GM12878 (cell line): ENCODE measurements around the gene TMED1. TPM values are rescaled to one million over a fixed set of nuclear protein-coding genes. Genes with fewer than 3 reads are reported as not detected.

Source experiments
- ATF3 ChIP-seq: IDR thresholded peaks from 2 replicates; pipeline ENCODE4 v1.6.1; 2011; ENCODE audit warnings: low read depth, mild to moderate bottlenecking, low read length, moderate library complexity, borderline replicate concordance; ENCODE audit errors: extremely low read depth
- ATF7 ChIP-seq: fragments of 450-650 bp; IDR thresholded peaks from 2 replicates; pipeline ENCODE4 v1.6.1; 2016; ENCODE audit warnings: low read depth, mild to moderate bottlenecking
- BACH1 ChIP-seq: fragments of 450-650 bp; IDR thresholded peaks from 2 replicates; pipeline ENCODE4 v1.6.1; 2017; ENCODE audit warnings: mild to moderate bottlenecking, borderline replicate concordance
- BCL11A ChIP-seq: IDR thresholded peaks from 2 replicates; pipeline ENCODE4 v1.6.1; 2011; ENCODE audit warnings: low read depth, low read length
- JUNB ChIP-seq: IDR thresholded peaks from 2 replicates; pipeline ENCODE4 v1.6.1; 2016; ENCODE audit warnings: antibody characterized with exemption, mild to moderate bottlenecking
- MEF2A ChIP-seq: IDR thresholded peaks from 2 replicates; pipeline ENCODE4 v1.6.1; 2011; ENCODE audit warnings: low read depth, mild to moderate bottlenecking, low read length, moderate library complexity; ENCODE audit not compliant: insufficient read depth
- MXI1 ChIP-seq: fragments of 150-350 bp; IDR thresholded peaks from 2 replicates; pipeline ENCODE4 v1.6.1; 2011; ENCODE audit warnings: low read depth, mild to moderate bottlenecking, inconsistent platforms, low read length, improper control_type of control experiment
- NFIC ChIP-seq: IDR thresholded peaks from 2 replicates; pipeline ENCODE4 v1.6.1; 2012; ENCODE audit warnings: low read depth, mild to moderate bottlenecking, inconsistent platforms, low read length, moderate library complexity
- PKNOX1 ChIP-seq: fragments of 450-650 bp; IDR thresholded peaks from 2 replicates; pipeline ENCODE4 v1.6.1; 2016; ENCODE audit warnings: mild to moderate bottlenecking
- PRDM15 ChIP-seq: fragments of 450-650 bp; formaldehyde crosslinking; IDR thresholded peaks from 2 replicates; pipeline ENCODE4 v1.4.0; 2020; ENCODE audit warnings: mild to moderate bottlenecking, moderate library complexity
- RUNX3 ChIP-seq: IDR thresholded peaks from 2 replicates; pipeline ENCODE4 v1.6.1; 2012; ENCODE audit warnings: low read length, inconsistent platforms
- ZBTB40 ChIP-seq: fragments of 450-650 bp; IDR thresholded peaks from 2 replicates; pipeline ENCODE4 v1.6.1; 2016; ENCODE audit warnings: mild to moderate bottlenecking, moderate library complexity, borderline replicate concordance
- ZNF217 ChIP-seq: fragments of 450-650 bp; IDR thresholded peaks from 2 replicates; pipeline ENCODE4 v1.6.1; 2017; ENCODE audit warnings: antibody characterized with exemption, mild to moderate bottlenecking
- ZNF592 ChIP-seq: fragments of 450-650 bp; IDR thresholded peaks from 2 replicates; pipeline ENCODE4 v1.6.1; 2017; ENCODE audit warnings: mild to moderate bottlenecking, moderate library complexity
- ZNF622 ChIP-seq: fragments of 450-650 bp; IDR thresholded peaks from 2 replicates; pipeline ENCODE4 v1.6.1; 2017; ENCODE audit warnings: mild to moderate bottlenecking, inconsistent platforms
- polyA plus RNA-seq, 11 experiments: library from polyadenylated mRNA; depleted of rRNA in 4 of 11; unstranded in 6 of 11; stranded (reverse) in 5 of 11; fragments of >200 nt; fragmentation: Nextera tagmentation in 4 of 11; fragmentation: Illumina TruSeq in 1 of 11; extraction: Ambion mirVana in 4 of 11; extraction: Trizol in 1 of 11; gene quantifications; 1 replicate in 1 of 11; 2 replicates in 10 of 11; pipeline versions ENCODE4 v1.2.1 to v1.2.3, GENCODE V29; 2011 to 2016; ENCODE audit warnings: inconsistent platforms in 2 of 11, missing spikeins in 2 of 11, low read depth in 1 of 11
- total RNA-seq, 4 experiments: library from RNA; depleted of rRNA in 3 of 4; stranded (reverse); fragments of >200 nt in 3 of 4; fragmentation: Illumina TruSeq in 1 of 4; extraction: Trizol in 1 of 4; gene quantifications; 2 replicates each; pipeline versions ENCODE4 v1.2.1 to v1.2.3, GENCODE V29; 2013 to 2021

Gene TMED1
- total and polyA plus RNA-seq, 10 of the 15 experiments (the other 5 are each of a cell fraction or from before 2014, with no cell fraction given), result 0.60 to 23.1 (median 12.3) TPM

- TF ChIP-seq ZNF217 (peak; percentile 78; the same call in 1 of the 2 replicates), BACH1 (peak; percentile 21; the same call in 1 of the 2 replicates), ATF3 (peak; percentile 72), ZBTB40 (peak; percentile 46), NFIC (no peak; the same call in 1 of the 2 replicates), ZNF622 (no peak), MXI1 (peak; percentile 89; the same call in 1 of the 2 replicates), MEF2A (peak; percentile 96), JUNB (no peak), BCL11A (no peak; the same call in 1 of the 2 replicates), RUNX3 (0 out of 2 replicates have a peak, but pooled peaks have one; percentile 5), ATF7 (no peak; the same call in 1 of the 2 replicates), PRDM15 (CRISPR knock-in tag) (peak; percentile 79), ZNF592 (peak; percentile 92), PKNOX1 (no peak)
Measured at GRCh38 chr19:10836479-10837330, 693 bp upstream of the TMED1 start (continued).
